ENCODE measurements around the gene KREMEN1. TPM values are rescaled to one million over a fixed set of nuclear protein-coding genes. Genes with fewer than 3 reads are reported as not detected.

KREMEN1 gene
- total RNA-seq, 1 experiment from 2014 or later: not detected

GRCh38 chr22:29122041-29122440 lies 49.2 kb downstream of the KREMEN1 start:
- Histone ChIP-seq H3K9me3 (ENCODE audit: low read length) (no peaks in the 10 kb centered on the region), H3K9ac (ENCODE audit: low read length) (no peak overlapping the region), H3K36me3 (ENCODE audit: insufficient read depth, low read length) (no peaks in the 10 kb centered on the region), H4K20me1 (ENCODE audit: insufficient read depth, low read depth, low read length) (no peaks in the 10 kb centered on the region), H3K4me1 (ENCODE audit: low read length) (no peaks in the 10 kb centered on the region), H3K79me2 (ENCODE audit: low read length) (no peaks in the 10 kb centered on the region), H3K4me2 (ENCODE audit: low read depth, low read length, poor library complexity, severe bottlenecking) (no peak overlapping the region), H2AFZ (ENCODE audit: low read length) (no peak overlapping the region), H3K9me2 (replicated peaks; ENCODE audit: insufficient read depth, low read length) (no peaks in the 10 kb centered on the region), H3K27me3 (ENCODE audit: low read length) (no peaks in the 10 kb centered on the region), H3K4me3 (ENCODE audit: low read length) (no peak overlapping the region), H3K27ac (ENCODE audit: low read length) (no peak overlapping the region)
- DNase-seq: peak; percentile 50

GRCh38 chr22:29124777-29125442 lies 52.1 kb downstream of the KREMEN1 start:
- Histone ChIP-seq H3K4me2 (ENCODE audit: low read depth, low read length, poor library complexity, severe bottlenecking) (no peak overlapping the region), H3K36me3 (ENCODE audit: insufficient read depth, low read length) (no peaks in the 10 kb centered on the region), H3K4me3 (ENCODE audit: low read length) (no peak overlapping the region), H4K20me1 (ENCODE audit: insufficient read depth, low read depth, low read length) (no peaks in the 10 kb centered on the region), H3K4me1 (ENCODE audit: low read length) (no peaks in the 10 kb centered on the region), H3K27ac (ENCODE audit: low read length) (no peak overlapping the region), H3K79me2 (ENCODE audit: low read length) (no peaks in the 10 kb centered on the region), H3K9me2 (replicated peaks; ENCODE audit: insufficient read depth, low read length) (no peaks in the 10 kb centered on the region), H3K9me3 (ENCODE audit: low read length) (no peaks in the 10 kb centered on the region), H3K9ac (ENCODE audit: low read length) (no peak overlapping the region), H2AFZ (ENCODE audit: low read length) (no peak overlapping the region), H3K27me3 (ENCODE audit: low read length) (no peaks in the 10 kb centered on the region)
- DNase-seq: no peak

GRCh38 chr22:29125443-29125778 lies 52.6 kb downstream of the KREMEN1 start:
- H3K4me1 ChIP-seq (ENCODE audit: low read length): no peaks in the 10 kb centered on the region
- H3K4me2 ChIP-seq (ENCODE audit: low read depth, low read length, poor library complexity, severe bottlenecking): no peak overlapping the region
- H3K27ac ChIP-seq (ENCODE audit: low read length): no peak overlapping the region
- DNase-seq: no peak
- H3K4me3 ChIP-seq (ENCODE audit: low read length): no peak overlapping the region
- no peak overlapping the region for H2AFZ ChIP-seq (ENCODE audit: low read length)
- no peaks in the 10 kb centered on the region for H3K36me3 ChIP-seq (ENCODE audit: insufficient read depth, low read length)
- no peaks in the 10 kb centered on the region for H3K27me3 ChIP-seq (ENCODE audit: low read length)
- no peak overlapping the region for H3K9ac ChIP-seq (ENCODE audit: low read length)
- no peaks in the 10 kb centered on the region for H4K20me1 ChIP-seq (ENCODE audit: insufficient read depth, low read depth, low read length)
- H3K9me3 ChIP-seq (ENCODE audit: low read length): no peaks in the 10 kb centered on the region
- no peaks in the 10 kb centered on the region for H3K79me2 ChIP-seq (ENCODE audit: low read length)
- no peaks in the 10 kb centered on the region for H3K9me2 ChIP-seq (replicated peaks; ENCODE audit: insufficient read depth, low read length)

GRCh38 chr22:29125844-29126243 lies 53.0 kb downstream of the KREMEN1 start:
- Histone ChIP-seq H4K20me1 (ENCODE audit: insufficient read depth, low read depth, low read length) (no peaks in the 10 kb centered on the region), H3K36me3 (ENCODE audit: insufficient read depth, low read length) (no peaks in the 10 kb centered on the region), H3K9me3 (ENCODE audit: low read length) (no peaks in the 10 kb centered on the region), H3K27ac (ENCODE audit: low read length) (no peak overlapping the region), H3K4me2 (ENCODE audit: low read depth, low read length, poor library complexity, severe bottlenecking) (no peak overlapping the region), H3K9me2 (replicated peaks; ENCODE audit: insufficient read depth, low read length) (no peaks in the 10 kb centered on the region), H3K9ac (ENCODE audit: low read length) (no peak overlapping the region), H3K4me1 (ENCODE audit: low read length) (no peaks in the 10 kb centered on the region), H2AFZ (ENCODE audit: low read length) (no peak overlapping the region), H3K4me3 (ENCODE audit: low read length) (no peak overlapping the region), H3K79me2 (ENCODE audit: low read length) (no peaks in the 10 kb centered on the region), H3K27me3 (ENCODE audit: low read length) (no peaks in the 10 kb centered on the region)
- no peak for DNase-seq

GRCh38 chr22:29126670-29127395 lies 54.0 kb downstream of the KREMEN1 start:
- Histone ChIP-seq H3K36me3 (ENCODE audit: insufficient read depth, low read length) (no peaks in the 10 kb centered on the region), H3K27me3 (ENCODE audit: low read length) (no peaks in the 10 kb centered on the region)

GRCh38 chr22:29128891-29129807 lies 56.3 kb downstream of the KREMEN1 start:
- no peak for DNase-seq
- H3K27me3 ChIP-seq (ENCODE audit: low read length): no peaks in the 10 kb centered on the region
- no peaks in the 10 kb centered on the region for H3K9me2 ChIP-seq (replicated peaks; ENCODE audit: insufficient read depth, low read length)
- no peaks in the 10 kb centered on the region for H3K36me3 ChIP-seq (ENCODE audit: insufficient read depth, low read length)
- no peak overlapping the region for H3K4me3 ChIP-seq (ENCODE audit: low read length)
- no peak overlapping the region for H3K27ac ChIP-seq (ENCODE audit: low read length)
- H3K4me1 ChIP-seq (ENCODE audit: low read length): no peaks in the 10 kb centered on the region
- no peaks in the 10 kb centered on the region for H3K9me3 ChIP-seq (ENCODE audit: low read length)
- no peaks in the 10 kb centered on the region for H4K20me1 ChIP-seq (ENCODE audit: insufficient read depth, low read depth, low read length)
- no peak overlapping the region for H3K4me2 ChIP-seq (ENCODE audit: low read depth, low read length, poor library complexity, severe bottlenecking)
- no peak overlapping the region for H3K9ac ChIP-seq (ENCODE audit: low read length)
- H2AFZ ChIP-seq (ENCODE audit: low read length): no peak overlapping the region
- no peaks in the 10 kb centered on the region for H3K79me2 ChIP-seq (ENCODE audit: low read length)

More at GRCh38 chr22:29126670-29127395, 54.0 kb downstream of the KREMEN1 start:
- no peak for DNase-seq
- no peaks in the 10 kb centered on the region for H3K9me3 ChIP-seq (ENCODE audit: low read length)
- H4K20me1 ChIP-seq (ENCODE audit: insufficient read depth, low read depth, low read length): no peaks in the 10 kb centered on the region
- no peak overlapping the region for H3K4me2 ChIP-seq (ENCODE audit: low read depth, low read length, poor library complexity, severe bottlenecking)
- H3K9ac ChIP-seq (ENCODE audit: low read length): no peak overlapping the region
- no peak overlapping the region for H2AFZ ChIP-seq (ENCODE audit: low read length)
- H3K79me2 ChIP-seq (ENCODE audit: low read length): no peaks in the 10 kb centered on the region
- no peaks in the 10 kb centered on the region for H3K9me2 ChIP-seq (replicated peaks; ENCODE audit: insufficient read depth, low read length)
- no peaks in the 10 kb centered on the region for H3K4me1 ChIP-seq (ENCODE audit: low read length)
- no peak overlapping the region for H3K4me3 ChIP-seq (ENCODE audit: low read length)
- no peak overlapping the region for H3K27ac ChIP-seq (ENCODE audit: low read length)

- Histone ChIP-seq H3K9me3 (ENCODE audit: low read length) (no peaks in the 10 kb centered on the region), H3K36me3 (ENCODE audit: insufficient read depth, low read length) (no peaks in the 10 kb centered on the region), H3K27me3 (ENCODE audit: low read length) (no peaks in the 10 kb centered on the region), H3K4me1 (ENCODE audit: low read length) (no peaks in the 10 kb centered on the region), H4K20me1 (ENCODE audit: insufficient read depth, low read depth, low read length) (no peaks in the 10 kb centered on the region), H3K27ac (ENCODE audit: low read length) (no peak overlapping the region), H3K9ac (ENCODE audit: low read length) (no peak overlapping the region), H3K4me3 (ENCODE audit: low read length) (no peak overlapping the region), H3K79me2 (ENCODE audit: low read length) (no peaks in the 10 kb centered on the region), H3K4me2 (ENCODE audit: low read depth, low read length, poor library complexity, severe bottlenecking) (no peak overlapping the region), H3K9me2 (replicated peaks; ENCODE audit: insufficient read depth, low read length) (no peaks in the 10 kb centered on the region), H2AFZ (ENCODE audit: low read length) (no peak overlapping the region)
- no peak for DNase-seq
These were observed 56.9 kb downstream of the KREMEN1 start for GRCh38 chr22:29129808-29130140.

- no peaks in the 10 kb centered on the region for H3K27me3 ChIP-seq (ENCODE audit: low read length)
- H3K9me3 ChIP-seq (ENCODE audit: low read length): no peaks in the 10 kb centered on the region
- no peak overlapping the region for H3K4me3 ChIP-seq (ENCODE audit: low read length)
- no peak overlapping the region for H3K27ac ChIP-seq (ENCODE audit: low read length)
- no peaks in the 10 kb centered on the region for H3K9me2 ChIP-seq (replicated peaks; ENCODE audit: insufficient read depth, low read length)
- DNase-seq: no peak
- H4K20me1 ChIP-seq (ENCODE audit: insufficient read depth, low read depth, low read length): no peaks in the 10 kb centered on the region
- no peak overlapping the region for H3K4me2 ChIP-seq (ENCODE audit: low read depth, low read length, poor library complexity, severe bottlenecking)
- no peak overlapping the region for H2AFZ ChIP-seq (ENCODE audit: low read length)
- no peaks in the 10 kb centered on the region for H3K36me3 ChIP-seq (ENCODE audit: insufficient read depth, low read length)
- no peaks in the 10 kb centered on the region for H3K79me2 ChIP-seq (ENCODE audit: low read length)
- no peak overlapping the region for H3K9ac ChIP-seq (ENCODE audit: low read length)
- no peaks in the 10 kb centered on the region for H3K4me1 ChIP-seq (ENCODE audit: low read length)
These were observed 57.6 kb downstream of the KREMEN1 start for GRCh38 chr22:29130476-29130875.
